Measurements from ENCODE around the gene TUBE1.
"Not testable (repeated sequence)": the region's sequence is repeated elsewhere in the genome, so short reads cannot be mapped to it uniquely, and the experiment has no call there.

The TUBE1 gene

GRCh38 chr6:112087136-112087911 lies at the start of gene TUBE1, which contains the start of gene FAM229B:
TUBE1 (minus strand) TSS chr6:112087482; CDS start chr6:112087434, 48 bp downstream.
FAM229B (plus strand) TSS chr6:112087591; CDS start chr6:112099284, 11,693 bp downstream.
- peak; percentile 89 for DNase-seq

DNA sequence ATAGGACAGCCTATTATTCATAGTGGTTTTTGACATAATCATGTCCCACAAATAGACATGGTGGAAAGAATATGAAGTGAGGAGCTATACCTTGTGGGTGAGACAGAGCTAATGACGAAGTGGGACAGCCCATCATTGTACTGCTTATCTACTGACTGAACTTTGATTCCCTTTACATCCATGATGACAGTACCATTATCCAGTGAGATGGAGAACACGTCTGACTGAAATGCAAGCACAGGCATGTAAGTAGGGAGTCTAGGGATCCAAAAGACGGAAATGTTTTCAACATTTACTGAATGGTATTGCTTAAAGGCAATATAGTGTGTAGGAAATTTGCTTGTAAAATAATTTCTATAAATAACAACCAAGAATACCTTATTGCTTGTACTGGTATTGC lies 43.6 kb upstream of the TUBE1 start:
- no peak for DNase-seq

- no peak for DNase-seq
These were observed 40.9 kb upstream of the TUBE1 start for GRCh38 chr6:112128208-112128607.

- no peak for DNase-seq
These were observed 36.7 kb upstream of the TUBE1 start for GRCh38 chr6:112123982-112124381.

DNA sequence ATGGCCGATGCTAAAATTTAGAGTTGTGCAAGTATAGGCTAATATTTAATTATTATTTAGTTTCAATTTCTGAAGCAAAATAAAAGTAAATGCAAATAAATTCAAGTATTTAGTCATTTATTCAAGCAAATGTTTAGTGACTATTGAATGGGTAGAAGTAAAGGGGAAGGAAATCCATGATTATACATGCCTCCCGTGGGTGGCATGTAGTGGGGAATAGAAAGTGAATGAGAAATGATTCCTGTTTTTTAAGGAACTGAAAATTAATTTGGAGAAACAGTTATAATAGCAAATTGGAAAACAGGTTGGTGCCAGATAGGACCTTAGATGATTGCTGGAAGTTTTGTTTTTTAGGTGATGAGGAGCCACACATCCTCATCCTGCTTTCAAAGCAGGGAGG lies 35.5 kb upstream of the TUBE1 start:
- DNase-seq: no peak

- no peak for DNase-seq
These were observed 30.8 kb upstream of the TUBE1 start for GRCh38 chr6:112118034-112118433.

DNA sequence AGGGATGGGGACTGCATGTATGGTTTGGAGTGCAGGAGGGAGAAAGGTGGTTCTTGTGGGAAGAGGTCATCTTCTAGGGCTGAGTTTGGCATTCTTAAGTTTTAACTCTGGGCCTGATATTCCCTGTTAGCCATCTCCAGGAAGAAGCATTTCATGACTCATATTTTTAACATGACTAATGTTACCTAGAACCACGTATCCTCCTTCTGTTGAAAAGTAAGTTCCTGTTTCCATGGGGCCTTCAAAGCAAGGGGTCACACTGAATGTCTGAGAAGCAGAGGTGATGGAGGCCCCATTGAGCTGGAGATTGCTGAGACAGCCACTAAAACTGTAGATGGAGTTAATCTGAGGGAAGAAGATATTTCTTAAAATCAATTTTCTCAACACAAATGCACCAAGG lies 30.3 kb upstream of the TUBE1 start:
- no peak for DNase-seq

DNA sequence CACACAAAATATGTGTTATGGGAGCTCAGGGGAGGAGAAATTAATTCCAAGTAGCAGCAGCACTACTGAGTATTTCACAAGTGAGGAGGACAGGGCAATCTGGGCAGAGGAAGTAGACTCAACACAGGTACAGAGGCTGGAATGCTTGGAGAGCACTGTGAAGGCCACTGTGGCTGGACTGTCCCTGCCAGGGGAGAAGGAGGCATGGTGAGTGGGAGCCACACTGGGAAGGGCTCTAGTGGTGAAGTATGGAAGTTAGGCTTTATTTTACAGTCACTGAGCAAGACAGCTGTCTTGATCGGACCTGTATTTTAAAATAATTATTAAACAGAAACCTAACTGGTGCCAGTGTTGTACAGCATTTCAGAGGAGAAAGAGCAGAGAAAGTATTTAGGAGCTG lies 28.9 kb upstream of the TUBE1 start:
- DNase-seq: no peak

DNA sequence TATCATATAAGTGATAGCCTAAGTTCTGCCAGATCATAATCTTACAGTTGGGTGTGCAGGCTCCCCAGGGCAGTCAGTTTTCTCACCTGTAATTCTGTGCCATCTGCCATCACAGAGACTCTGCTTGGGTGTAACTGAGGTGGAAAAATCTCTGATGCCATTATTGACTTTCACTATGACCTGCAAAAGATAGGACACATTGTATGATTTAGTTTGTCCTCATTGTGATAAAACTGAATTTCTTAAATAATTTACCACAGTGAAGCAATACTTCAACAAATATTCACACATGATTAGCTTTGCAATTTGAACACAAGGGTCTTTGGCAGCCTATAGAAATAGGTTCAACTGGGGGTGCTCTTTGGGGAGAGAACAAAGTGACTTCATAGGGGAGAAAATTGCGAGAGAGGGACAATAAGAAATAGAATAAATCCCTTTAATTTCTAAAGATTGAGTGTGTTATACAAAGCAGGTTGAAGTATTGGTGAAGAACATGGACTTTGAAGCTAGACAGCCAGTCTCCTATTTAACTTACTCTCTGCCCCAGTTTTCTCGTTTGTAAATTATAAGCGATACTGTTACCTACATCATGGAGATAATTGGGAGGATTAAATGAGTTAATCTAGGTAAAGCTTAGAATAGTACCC lies 27.4 kb upstream of the TUBE1 start:
- no peak for DNase-seq

- DNase-seq: no peak
These were observed 26.6 kb upstream of the TUBE1 start for GRCh38 chr6:112113918-112114317.

GRCh38 chr6:112113431-112113830 lies 26.1 kb upstream of the TUBE1 start:
- DNase-seq: no peak

- no peak for DNase-seq
These were observed 22.0 kb upstream of the TUBE1 start for GRCh38 chr6:112109262-112109661.

DNA sequence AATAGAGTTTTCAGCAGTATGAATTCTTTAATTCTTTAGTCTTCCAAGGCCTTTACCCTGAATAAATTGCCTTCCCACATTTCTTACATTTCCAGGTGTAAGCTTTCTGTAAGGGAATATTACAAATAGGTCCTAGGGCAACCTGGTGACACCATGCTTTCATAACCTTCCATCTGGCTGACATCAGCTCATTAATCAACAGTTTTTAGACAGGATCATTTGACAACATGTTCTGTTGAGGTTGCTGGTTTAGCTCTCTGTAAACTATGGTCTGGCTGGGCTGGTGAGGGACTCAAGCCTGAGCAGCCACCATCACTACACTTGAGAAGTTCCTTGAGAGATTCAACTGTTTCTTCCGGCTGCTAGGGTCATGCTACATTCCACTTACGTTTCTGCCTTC lies 19.3 kb upstream of the TUBE1 start:
- no peak for DNase-seq

GRCh38 chr6:112106026-112106425 lies 18.7 kb upstream of the TUBE1 start:
- not testable (repeated sequence) for DNase-seq

DNA sequence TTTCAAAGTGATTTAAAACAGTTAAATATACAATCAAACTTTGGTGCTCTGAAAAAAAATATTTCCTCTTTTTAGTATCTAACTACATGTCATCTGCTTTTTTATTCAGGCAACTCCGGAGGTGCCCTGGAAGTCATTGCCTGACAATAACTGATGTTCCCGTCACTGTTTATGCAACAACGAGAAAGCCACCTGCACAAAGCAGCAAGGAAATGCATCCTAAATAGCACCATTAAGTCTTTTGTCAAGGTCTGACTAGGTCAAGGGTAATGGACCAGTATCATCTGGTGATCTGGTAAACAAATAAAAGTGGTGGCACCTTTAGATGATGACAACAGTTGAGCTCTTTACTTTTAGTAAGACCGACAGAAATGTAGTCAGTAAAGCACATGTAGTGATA lies 13.3 kb upstream of the TUBE1 start:
- DNase-seq: no peak

- DNase-seq: no peak
These were observed 9.6 kb upstream of the TUBE1 start for GRCh38 chr6:112096901-112097300.

GRCh38 chr6:112087916-112088315 lies 634 bp upstream of the TUBE1 start:
- no peak for DNase-seq

GRCh38 chr6:112086744-112087135 lies 542 bp downstream of the TUBE1 start:
- no peak for DNase-seq

- DNase-seq: no peak
These were observed 1.8 kb downstream of the TUBE1 start for GRCh38 chr6:112085286-112086065.

DNA sequence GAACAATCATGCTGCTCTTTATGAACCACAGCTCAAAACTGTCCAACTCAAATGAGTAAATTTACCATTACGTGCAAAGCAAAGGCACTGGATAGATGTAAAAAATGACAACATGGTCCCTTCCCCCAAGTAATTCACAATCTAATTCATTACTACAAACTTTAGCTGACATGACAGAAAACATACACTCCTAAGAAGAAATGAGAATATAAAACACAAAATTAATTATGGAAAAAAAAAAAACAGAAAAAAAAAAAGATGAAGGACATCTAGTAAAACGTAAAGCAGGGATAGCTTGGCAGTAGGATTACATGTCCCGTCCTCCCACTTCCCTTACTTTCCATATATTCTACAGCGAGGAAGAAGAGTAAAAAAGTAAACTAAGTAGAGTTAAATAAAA lies 5.7 kb downstream of the TUBE1 start:
- DNase-seq: no peak

- DNase-seq: no peak
These were observed 20.7 kb downstream of the TUBE1 start for GRCh38 chr6:112066606-112067005.

DNA sequence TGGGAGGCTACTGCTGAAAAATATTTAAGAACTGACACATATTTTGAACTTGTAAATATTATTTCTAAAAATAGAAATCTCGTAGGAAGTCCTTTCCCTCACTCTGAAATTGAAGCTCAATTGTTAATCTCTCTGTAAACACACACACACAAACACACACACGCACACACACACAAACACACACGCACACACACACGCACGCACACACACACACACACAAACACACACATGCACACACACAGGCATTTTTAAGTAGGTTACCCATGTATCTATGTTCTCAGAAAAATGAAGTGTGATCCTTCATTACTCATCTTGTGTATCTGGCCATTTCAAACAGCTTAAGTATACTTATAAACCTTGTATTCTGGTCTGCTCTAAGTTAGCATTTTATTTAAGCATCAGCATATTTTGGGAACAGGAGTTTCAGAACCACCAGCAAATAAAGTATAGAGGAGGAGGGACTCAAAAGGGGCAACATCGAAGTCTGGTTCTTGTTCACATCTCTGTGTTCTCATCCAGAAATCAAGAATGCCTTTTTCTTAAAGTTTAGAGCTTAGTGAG lies 21.8 kb downstream of the TUBE1 start:
- no peak for DNase-seq

GRCh38 chr6:112062966-112063365 lies 24.3 kb downstream of the TUBE1 start:
- DNase-seq: no peak
